AG09309 (cell line): ENCODE results near the gene LDHAL6A.

Source experiments
- DNase-seq: peaks from one replicate; pipeline ENCODE4 v3.0.0-alpha.2; 2010; ENCODE audit warnings: low read depth
- H3K4me3 ChIP-seq: 2 replicates; pipeline ENCODE4 v1.5.1; 2011; ENCODE audit warnings: mild to moderate bottlenecking, low read depth, low read length, moderate library complexity; ENCODE audit not compliant: control insufficient read depth
- CTCF ChIP-seq: IDR thresholded peaks from 2 replicates; pipeline ENCODE4 v1.5.1; 2011; ENCODE audit warnings: mild to moderate bottlenecking, low read depth, low read length, inconsistent platforms; ENCODE audit not compliant: insufficient read depth, control insufficient read depth; ENCODE audit errors: missing control alignments

Gene LDHAL6A

GRCh38 chr11:18429332-18429731 is 26.3 kb upstream of the LDHAL6A start:
- no peak for TF ChIP-seq CTCF
- no peak for DNase-seq
- no peak overlapping the region for H3K4me3 ChIP-seq

GRCh38 chr11:18438691-18439090 is 17.0 kb upstream of the LDHAL6A start:
- TF ChIP-seq CTCF: no peak
- H3K4me3 ChIP-seq: no peak overlapping the region
- DNase-seq: no peak

- H3K4me3 ChIP-seq: no peak overlapping the region
- no peak for TF ChIP-seq CTCF
- DNase-seq: no peak
These were observed 6.4 kb upstream of the LDHAL6A start for GRCh38 chr11:18449251-18449650.

- no peak for TF ChIP-seq CTCF
- no peak overlapping the region for H3K4me3 ChIP-seq
- DNase-seq: no peak
These were observed 2.7 kb upstream of the LDHAL6A start for GRCh38 chr11:18452927-18453326.

- no peak for TF ChIP-seq CTCF
- no peak overlapping the region for H3K4me3 ChIP-seq
- no peak for DNase-seq
These were observed 1.8 kb downstream of the LDHAL6A start for GRCh38 chr11:18457450-18457849.

GRCh38 chr11:18459634-18460033 is 4.0 kb downstream of the LDHAL6A start:
- DNase-seq: no peak
- no peak overlapping the region for H3K4me3 ChIP-seq
- no peak for TF ChIP-seq CTCF

- H3K4me3 ChIP-seq: no peak overlapping the region
- no peak for TF ChIP-seq CTCF
- DNase-seq: no peak
These were observed 6.3 kb downstream of the LDHAL6A start for GRCh38 chr11:18461909-18462308.
